Measurements from ENCODE around the gene PAXX.

The PAXX gene

GRCh38 chr9:136964171-136964689 is 28.0 kb upstream of the PAXX start:
- Histone ChIP-seq H3K9ac (ENCODE audit: low read length) (no peak overlapping the region), H4K5ac (ENCODE audit: low read length) (no peak overlapping the region)

GRCh38 chr9:136964833-136965422 is 27.3 kb upstream of the PAXX start:
- Histone ChIP-seq H3K27me3 (ENCODE audit: insufficient read depth, low read length, poor library complexity) (no peaks in the 10 kb centered on the region), H4K5ac (ENCODE audit: low read length) (no peak overlapping the region), H3K79me2 (ENCODE audit: control insufficient read depth, insufficient read depth, low read length) (no peaks in the 10 kb centered on the region), H3K4me3 (ENCODE audit: low read length) (no peak overlapping the region), H3K27ac (ENCODE audit: low read depth, low read length) (no peak overlapping the region), H2BK15ac (replicated peaks; ENCODE audit: low read depth) (no peak overlapping the region), H3K79me1 (ENCODE audit: low read length) (no peaks in the 10 kb centered on the region), H2BK5ac (ENCODE audit: low read length) (no peak overlapping the region), H4K8ac (ENCODE audit: low read depth, low read length) (no peak overlapping the region), H2BK120ac (ENCODE audit: low read depth, low read length) (no peak overlapping the region), H2AK5ac (ENCODE audit: low read length) (no peak overlapping the region), H3K4ac (ENCODE audit: low read depth, low read length) (no peak overlapping the region), H3K18ac (ENCODE audit: low read length) (no peak overlapping the region), H3K56ac (ENCODE audit: low read length) (no peak overlapping the region), H3K4me1 (ENCODE audit: control insufficient read depth, low read depth, low read length) (peaks cover 2% of the 10 kb centered on the region), H3K9ac (ENCODE audit: low read length) (no peak overlapping the region), H3K23ac (ENCODE audit: low read length) (no peak overlapping the region), H3K36me3 (ENCODE audit: control insufficient read depth, insufficient read depth, low read length) (no peaks in the 10 kb centered on the region), H3K4me2 (ENCODE audit: low read length) (no peak overlapping the region)
- no CpG with 5 or more reads among the region's 26 CpGs for WGBS (ENCODE audit: extremely low coverage, insufficient coverage, low lambda C conversion rate)
- no peak for DNase-seq

More at GRCh38 chr9:136964171-136964689, 28.0 kb upstream of the PAXX start:
- H3K36me3 ChIP-seq (ENCODE audit: control insufficient read depth, insufficient read depth, low read length), result no peaks in the 10 kb centered on the region
- H2BK5ac ChIP-seq (ENCODE audit: low read length), result no peak overlapping the region
- H3K79me1 ChIP-seq (ENCODE audit: low read length), result no peaks in the 10 kb centered on the region
- no peak overlapping the region for H3K4ac ChIP-seq (ENCODE audit: low read depth, low read length)
- peaks cover 2% of the 10 kb centered on the region for H3K4me1 ChIP-seq (ENCODE audit: control insufficient read depth, low read depth, low read length)
- no peak overlapping the region for H2BK15ac ChIP-seq (replicated peaks; ENCODE audit: low read depth)
- H3K18ac ChIP-seq (ENCODE audit: low read length), result no peak overlapping the region
- DNase-seq, result no peak
- no peak overlapping the region for H3K4me2 ChIP-seq (ENCODE audit: low read length)
- H3K56ac ChIP-seq (ENCODE audit: low read length), result no peak overlapping the region
- no peaks in the 10 kb centered on the region for H3K79me2 ChIP-seq (ENCODE audit: control insufficient read depth, insufficient read depth, low read length)
- no peak overlapping the region for H2AK5ac ChIP-seq (ENCODE audit: low read length)
- H3K27me3 ChIP-seq (ENCODE audit: insufficient read depth, low read length, poor library complexity), result no peaks in the 10 kb centered on the region
- H2BK120ac ChIP-seq (ENCODE audit: low read depth, low read length), result no peak overlapping the region
- no peak overlapping the region for H3K4me3 ChIP-seq (ENCODE audit: low read length)
- WGBS (ENCODE audit: extremely low coverage, insufficient coverage, low lambda C conversion rate), result no CpG with 5 or more reads among the region's 22 CpGs
- H3K27ac ChIP-seq (ENCODE audit: low read depth, low read length), result no peak overlapping the region
- H4K8ac ChIP-seq (ENCODE audit: low read depth, low read length), result no peak overlapping the region
- no peak overlapping the region for H3K23ac ChIP-seq (ENCODE audit: low read length)

- no peak overlapping the region for H2BK15ac ChIP-seq (replicated peaks; ENCODE audit: low read depth)
- peak; percentile 34 for DNase-seq
- H4K5ac ChIP-seq (ENCODE audit: low read length), result no peak overlapping the region
- H2AK5ac ChIP-seq (ENCODE audit: low read length), result no peak overlapping the region
- no peak overlapping the region for H2BK5ac ChIP-seq (ENCODE audit: low read length)
- no peak overlapping the region for H3K18ac ChIP-seq (ENCODE audit: low read length)
- peak overlapping the region; percentile 30 for H3K56ac ChIP-seq (ENCODE audit: low read length)
- WGBS (ENCODE audit: extremely low coverage, insufficient coverage, low lambda C conversion rate), result no CpG with 5 or more reads among the region's 23 CpGs
- H3K4ac ChIP-seq (ENCODE audit: low read depth, low read length), result no peak overlapping the region
- H4K8ac ChIP-seq (ENCODE audit: low read depth, low read length), result no peak overlapping the region
- no peak overlapping the region for H3K4me2 ChIP-seq (ENCODE audit: low read length)
- H3K4me3 ChIP-seq (ENCODE audit: low read length), result no peak overlapping the region
- H2BK120ac ChIP-seq (ENCODE audit: low read depth, low read length), result no peak overlapping the region
- H3K36me3 ChIP-seq (ENCODE audit: control insufficient read depth, insufficient read depth, low read length), result no peaks in the 10 kb centered on the region
- H3K79me2 ChIP-seq (ENCODE audit: control insufficient read depth, insufficient read depth, low read length), result no peaks in the 10 kb centered on the region
- H3K9ac ChIP-seq (ENCODE audit: low read length), result no peak overlapping the region
- H3K27me3 ChIP-seq (ENCODE audit: insufficient read depth, low read length, poor library complexity), result no peaks in the 10 kb centered on the region
- H3K27ac ChIP-seq (ENCODE audit: low read depth, low read length), result no peak overlapping the region
- H3K4me1 ChIP-seq (ENCODE audit: control insufficient read depth, low read depth, low read length), result peaks cover 2% of the 10 kb centered on the region
- H3K23ac ChIP-seq (ENCODE audit: low read length), result no peak overlapping the region
- H3K79me1 ChIP-seq (ENCODE audit: low read length), result no peaks in the 10 kb centered on the region
Observed at GRCh38 chr9:136965771-136966484, 26.3 kb upstream of the PAXX start.

GRCh38 chr9:136968333-136969127 is 23.7 kb upstream of the PAXX start:
- no peak overlapping the region for H3K18ac ChIP-seq (ENCODE audit: low read length)
- no peak overlapping the region for H3K27ac ChIP-seq (ENCODE audit: low read depth, low read length)

GRCh38 chr9:136969150-136969549 is 23.1 kb upstream of the PAXX start:
- no peak overlapping the region for H3K4me3 ChIP-seq (ENCODE audit: low read length)
- no peak overlapping the region for H3K9ac ChIP-seq (ENCODE audit: low read length)
- H3K4ac ChIP-seq (ENCODE audit: low read depth, low read length), result no peak overlapping the region
- H3K79me1 ChIP-seq (ENCODE audit: low read length), result no peaks in the 10 kb centered on the region
- WGBS (ENCODE audit: extremely low coverage, insufficient coverage, low lambda C conversion rate), result no CpG with 5 or more reads among the region's 17 CpGs
- H2BK5ac ChIP-seq (ENCODE audit: low read length), result no peak overlapping the region
- H3K27ac ChIP-seq (ENCODE audit: low read depth, low read length), result no peak overlapping the region
- no peak overlapping the region for H3K4me2 ChIP-seq (ENCODE audit: low read length)
- no peaks in the 10 kb centered on the region for H3K27me3 ChIP-seq (ENCODE audit: insufficient read depth, low read length, poor library complexity)
- H2AK5ac ChIP-seq (ENCODE audit: low read length), result no peak overlapping the region
- H4K5ac ChIP-seq (ENCODE audit: low read length), result no peak overlapping the region
- H2BK15ac ChIP-seq (replicated peaks; ENCODE audit: low read depth), result no peak overlapping the region
- no peak overlapping the region for H4K8ac ChIP-seq (ENCODE audit: low read depth, low read length)
- H3K36me3 ChIP-seq (ENCODE audit: control insufficient read depth, insufficient read depth, low read length), result no peaks in the 10 kb centered on the region
- no peak for DNase-seq
- no peaks in the 10 kb centered on the region for H3K79me2 ChIP-seq (ENCODE audit: control insufficient read depth, insufficient read depth, low read length)
- H3K23ac ChIP-seq (ENCODE audit: low read length), result no peak overlapping the region
- H3K18ac ChIP-seq (ENCODE audit: low read length), result no peak overlapping the region
- no peak overlapping the region for H2BK120ac ChIP-seq (ENCODE audit: low read depth, low read length)
- H3K56ac ChIP-seq (ENCODE audit: low read length), result no peak overlapping the region
- peaks cover 2% of the 10 kb centered on the region for H3K4me1 ChIP-seq (ENCODE audit: control insufficient read depth, low read depth, low read length)

More at GRCh38 chr9:136968333-136969127, 23.7 kb upstream of the PAXX start:
- Histone ChIP-seq H3K79me2 (ENCODE audit: control insufficient read depth, insufficient read depth, low read length) (no peaks in the 10 kb centered on the region), H3K79me1 (ENCODE audit: low read length) (no peaks in the 10 kb centered on the region), H2BK5ac (ENCODE audit: low read length) (no peak overlapping the region), H3K9ac (ENCODE audit: low read length) (no peak overlapping the region), H3K4me1 (ENCODE audit: control insufficient read depth, low read depth, low read length) (peaks cover 2% of the 10 kb centered on the region), H3K4ac (ENCODE audit: low read depth, low read length) (no peak overlapping the region), H2AK5ac (ENCODE audit: low read length) (no peak overlapping the region), H3K56ac (ENCODE audit: low read length) (no peak overlapping the region), H3K36me3 (ENCODE audit: control insufficient read depth, insufficient read depth, low read length) (no peaks in the 10 kb centered on the region), H2BK120ac (ENCODE audit: low read depth, low read length) (no peak overlapping the region), H4K5ac (ENCODE audit: low read length) (no peak overlapping the region), H3K4me2 (ENCODE audit: low read length) (no peak overlapping the region), H3K23ac (ENCODE audit: low read length) (no peak overlapping the region), H3K27me3 (ENCODE audit: insufficient read depth, low read length, poor library complexity) (no peaks in the 10 kb centered on the region), H3K4me3 (ENCODE audit: low read length) (no peak overlapping the region), H2BK15ac (replicated peaks; ENCODE audit: low read depth) (no peak overlapping the region), H4K8ac (ENCODE audit: low read depth, low read length) (no peak overlapping the region)
- no CpG with 5 or more reads among the region's 17 CpGs for WGBS (ENCODE audit: extremely low coverage, insufficient coverage, low lambda C conversion rate)
- DNase-seq, result no peak
